Naive thymus-derived CD4-positive, alpha-beta T cell (primary cell): ENCODE results near the gene ESRRB. TPM values are rescaled to one million over a fixed set of nuclear protein-coding genes. Genes with fewer than 3 reads are reported as not detected.

Source experiments
- ATAC-seq: fragments of 150-1000 bp; cut with Tn5 transposase; 2 replicates; pipeline ENCODE4 v1.10.0; 2021; ENCODE audit warnings: mild to moderate bottlenecking, moderate library complexity
- CTCF ChIA-PET: fragments of 350-600 bp; sonication (Branson Sonifier 250); formaldehyde crosslinking; loops from one replicate; lab custom pipeline; 2021; ENCODE audit warnings: antibody characterized with exemption; lab: Charles Lee
- POLR2A ChIA-PET: fragments of 350-600 bp; sonication (Branson Sonifier 250); formaldehyde crosslinking; loops from one replicate; lab custom pipeline; 2021; ENCODE audit warnings: antibody characterized with exemption, inconsistent platforms; lab: Charles Lee
- DNase-seq, 9 donors: peaks; one replicate each; pipeline versions ENCODE4 v3.0.0 to v3.0.0-alpha.2; 2020 to 2022; ENCODE audit warnings: mixed read lengths in 1 of 9
- H3K27ac ChIP-seq: one replicate; pipeline ENCODE4 v1.7.0; 2013; ENCODE audit warnings: mild to moderate bottlenecking, low read depth, low read length, moderate library complexity
- H3K27me3 ChIP-seq, 2 donors: one replicate each; pipeline ENCODE4 v1.7.0; 2013; ENCODE audit warnings: low read length in 2 of 2, mild to moderate bottlenecking in 2 of 2, moderate library complexity in 2 of 2; ENCODE audit not compliant: control insufficient read depth in 2 of 2, insufficient read depth in 2 of 2
- H3K36me3 ChIP-seq, 3 experiments: 1 replicate in 2 of 3; 2 replicates in 1 of 3; pipeline ENCODE4 v1.7.0; 2013; ENCODE audit warnings: low read length in 3 of 3, mild to moderate bottlenecking in 3 of 3, moderate library complexity in 1 of 3; ENCODE audit not compliant: insufficient read depth in 3 of 3, control insufficient read depth in 2 of 3
- H3K4me1 ChIP-seq, 2 donors: one replicate each; pipeline ENCODE4 v1.7.0; 2013; ENCODE audit warnings: low read length in 2 of 2, mild to moderate bottlenecking in 2 of 2, moderate library complexity in 1 of 2; ENCODE audit not compliant: control insufficient read depth in 2 of 2, insufficient read depth in 2 of 2
- H3K4me3 ChIP-seq: 2 replicates; pipeline ENCODE4 v1.7.0; 2013; ENCODE audit warnings: mild to moderate bottlenecking, low read length
- H3K9me3 ChIP-seq, 3 experiments: 1 replicate in 2 of 3; 2 replicates in 1 of 3; pipeline ENCODE4 v1.7.0; 2013; ENCODE audit warnings: low read length in 3 of 3; ENCODE audit not compliant: control insufficient read depth in 2 of 3
- H3K27ac Mint-ChIP-seq, 9 donors: one replicate each; pipeline ENCODE4 v1.8.0; 2020 to 2022; ENCODE audit warnings: mixed read lengths in 9 of 9, mild to moderate bottlenecking in 8 of 9, moderate library complexity in 5 of 9, inconsistent platforms in 2 of 9
- H3K27me3 Mint-ChIP-seq, 5 donors: one replicate each; pipeline ENCODE4 v1.8.0; 2021 to 2022; ENCODE audit warnings: mixed read lengths in 5 of 5, mild to moderate bottlenecking in 1 of 5
- H3K36me3 Mint-ChIP-seq, 5 donors: one replicate each; pipeline ENCODE4 v1.8.0; 2020 to 2022; ENCODE audit warnings: mixed read lengths in 5 of 5, mild to moderate bottlenecking in 3 of 5, inconsistent platforms in 1 of 5
- H3K4me1 Mint-ChIP-seq, 7 donors: one replicate each; pipeline ENCODE4 v1.8.0; 2020 to 2022; ENCODE audit warnings: mixed read lengths in 7 of 7, mild to moderate bottlenecking in 3 of 7, inconsistent platforms in 1 of 7
- H3K4me3 Mint-ChIP-seq, 10 donors: one replicate each; pipeline ENCODE4 v1.8.0; 2020 to 2022; ENCODE audit warnings: mild to moderate bottlenecking in 10 of 10, mixed read lengths in 10 of 10, moderate library complexity in 6 of 10, inconsistent platforms in 2 of 10
- H3K9me3 Mint-ChIP-seq, 11 donors: one replicate each; pipeline ENCODE4 v1.8.0; 2020 to 2022; ENCODE audit warnings: mixed read lengths in 11 of 11, mild to moderate bottlenecking in 4 of 11, inconsistent platforms in 1 of 11, moderate library complexity in 1 of 11
- intact Hi-C, 2 donors: fragments of 100-400 bp; cut with micrococcal nuclease; formaldehyde crosslinking; loops; one replicate each; pipeline ENCODE4 v1.15.1; 2023
- polyA plus RNA-seq, 2 donors: library from polyadenylated mRNA; unstranded; fragments of 300-500 nt; fragmentation: Illumina TruSeq; gene quantifications; one replicate each; pipeline ENCODE4 v1.2.3, GENCODE V29; 2021
- total RNA-seq, 6 experiments: library from RNA in 5 of 6; stranded (reverse) in 5 of 6; gene quantifications; 1 replicate in 5 of 6; 2 replicates in 1 of 6; pipeline ENCODE4 v1.2.3 and lab custom pipeline; 2021 to 2026

ESRRB gene
- total and polyA plus RNA-seq, 7 experiments from 2014 or later = 0.16 to 0.48 (median 0.20) TPM; not detected in 4

GRCh38 chr14:76456200-76456599 is 80.3 kb downstream of the ESRRB start:
- Mint-ChIP-seq H3K4me3 (no peak overlapping the region), H3K4me1 (no peaks in the 10 kb centered on the region)
- intact Hi-C loops = loop anchor here in 1 of 2 donors (5.0 kb wide), 1 partner anchor 191 kb away; no protein-coding TSS in a partner anchor

GRCh38 chr14:76456891-76457586 is 81.1 kb downstream of the ESRRB start:
- Histone ChIP-seq H3K9me3 (no peaks in the 10 kb centered on the region), H3K36me3 (no peaks in the 10 kb centered on the region), H3K4me3 (no peak overlapping the region), H3K4me1 (no peaks in the 10 kb centered on the region), H3K27me3 (no peaks in the 10 kb centered on the region), H3K27ac (no peak overlapping the region)
- intact Hi-C loops = loop anchor here in 1 of 2 donors (5.0 kb wide), 1 partner anchor 190 kb away; no protein-coding TSS in a partner anchor
- H3K9me3 Mint-ChIP-seq = no peaks in the 10 kb centered on the region
- no peaks in the 10 kb centered on the region for H3K4me1 Mint-ChIP-seq
- no peak overlapping the region for H3K4me3 Mint-ChIP-seq
- ATAC-seq (no peak), DNase-seq (no peak)
- H3K27ac Mint-ChIP-seq = no peak overlapping the region
- ChIA-PET CTCF (no interaction called here), POLR2A (no interaction called here)
- peaks cover 0 to 30% (median 10%) of the 10 kb centered on the region in 5 donors for H3K27me3 Mint-ChIP-seq
- no peaks in the 10 kb centered on the region for H3K36me3 Mint-ChIP-seq

More at GRCh38 chr14:76456200-76456599, 80.3 kb downstream of the ESRRB start:
- ChIA-PET CTCF (no interaction called here), POLR2A (no interaction called here)
- DNase-seq (peak in 4 of 9 donors; percentile 0 to 29 (median 10)), ATAC-seq (peak; percentile 50)
- Histone ChIP-seq H3K36me3 (no peaks in the 10 kb centered on the region), H3K9me3 (no peaks in the 10 kb centered on the region), H3K4me1 (no peaks in the 10 kb centered on the region), H3K27me3 (no peaks in the 10 kb centered on the region), H3K4me3 (no peak overlapping the region), H3K27ac (no peak overlapping the region)
- Mint-ChIP-seq H3K9me3 (no peaks in the 10 kb centered on the region), H3K27me3 (peaks cover 3 to 30% (median 13%) of the 10 kb centered on the region in 5 donors), H3K27ac (no peak overlapping the region), H3K36me3 (no peaks in the 10 kb centered on the region)

- Histone ChIP-seq H3K9me3 (no peaks in the 10 kb centered on the region), H3K4me3 (no peak overlapping the region), H3K27ac (no peak overlapping the region), H3K4me1 (no peaks in the 10 kb centered on the region), H3K36me3 (no peaks in the 10 kb centered on the region), H3K27me3 (no peaks in the 10 kb centered on the region)
- ATAC-seq (no peak), DNase-seq (no peak)
- Mint-ChIP-seq H3K4me1 (no peaks in the 10 kb centered on the region), H3K27ac (no peak overlapping the region), H3K36me3 (no peaks in the 10 kb centered on the region), H3K27me3 (peaks cover 0 to 28% (median 10%) of the 10 kb centered on the region in 5 donors), H3K4me3 (no peak overlapping the region), H3K9me3 (no peaks in the 10 kb centered on the region)
- ChIA-PET CTCF (interaction anchor here (0.6 kb wide), 1 partner anchor 11 kb away, joined by 6 read pairs; no protein-coding TSS in a partner anchor), POLR2A (no interaction called here)
- intact Hi-C loops = loop anchor here in 1 of 2 donors (5.0 kb wide), 1 partner anchor 189 kb away; no protein-coding TSS in a partner anchor
These were observed 81.9 kb downstream of the ESRRB start for GRCh38 chr14:76457841-76458240.

- H3K4me1 ChIP-seq = no peaks in the 10 kb centered on the region
- no peak overlapping the region for H3K4me3 Mint-ChIP-seq
- H3K4me1 Mint-ChIP-seq = no peaks in the 10 kb centered on the region
- ChIA-PET POLR2A (no interaction called here), CTCF (no interaction called here)
- H3K9me3 Mint-ChIP-seq = no peaks in the 10 kb centered on the region
- peaks cover 0 to 5% (median 0%) of the 10 kb centered on the region in 5 donors for H3K27me3 Mint-ChIP-seq
- intact Hi-C loops = no loop called here
- no peaks in the 10 kb centered on the region for H3K27me3 ChIP-seq
- DNase-seq (no peak), ATAC-seq (no peak)
- H3K36me3 ChIP-seq = no peaks in the 10 kb centered on the region
- H3K27ac ChIP-seq = no peak overlapping the region
- no peak overlapping the region for H3K27ac Mint-ChIP-seq
- H3K9me3 ChIP-seq = no peaks in the 10 kb centered on the region
- no peaks in the 10 kb centered on the region for H3K36me3 Mint-ChIP-seq
- H3K4me3 ChIP-seq = no peak overlapping the region
These were observed 85.9 kb downstream of the ESRRB start for GRCh38 chr14:76461886-76462285.

GRCh38 chr14:76462330-76462729 is 86.4 kb downstream of the ESRRB start:
- Histone ChIP-seq H3K9me3 (no peaks in the 10 kb centered on the region), H3K4me1 (no peaks in the 10 kb centered on the region), H3K27me3 (no peaks in the 10 kb centered on the region), H3K27ac (no peak overlapping the region), H3K4me3 (no peak overlapping the region), H3K36me3 (no peaks in the 10 kb centered on the region)
- Mint-ChIP-seq H3K36me3 (no peaks in the 10 kb centered on the region), H3K9me3 (no peaks in the 10 kb centered on the region), H3K4me1 (no peaks in the 10 kb centered on the region), H3K27ac (no peak overlapping the region), H3K27me3 (peaks cover 0 to 5% (median 0%) of the 10 kb centered on the region in 5 donors), H3K4me3 (no peak overlapping the region)
- DNase-seq (no peak), ATAC-seq (no peak)
- ChIA-PET POLR2A (no interaction called here), CTCF (no interaction called here)
- intact Hi-C loops = no loop called here

- ChIA-PET CTCF (no interaction called here), POLR2A (no interaction called here)
- no peaks in the 10 kb centered on the region for H3K9me3 Mint-ChIP-seq
- intact Hi-C loops = no loop called here
- no peaks in the 10 kb centered on the region for H3K4me1 ChIP-seq
- H3K27me3 ChIP-seq = no peaks in the 10 kb centered on the region
- no peak overlapping the region for H3K27ac ChIP-seq
- no peaks in the 10 kb centered on the region for H3K36me3 Mint-ChIP-seq
- DNase-seq = no peak
- no peaks in the 10 kb centered on the region for H3K4me1 Mint-ChIP-seq
- ATAC-seq = no peak
- peaks cover 0 to 5% (median 0%) of the 10 kb centered on the region in 5 donors for H3K27me3 Mint-ChIP-seq
- no peaks in the 10 kb centered on the region for H3K36me3 ChIP-seq
- no peak overlapping the region for H3K4me3 ChIP-seq
- H3K9me3 ChIP-seq = no peaks in the 10 kb centered on the region
- no peak overlapping the region for H3K27ac Mint-ChIP-seq
- H3K4me3 Mint-ChIP-seq = no peak overlapping the region
These were observed 87.2 kb downstream of the ESRRB start for GRCh38 chr14:76463105-76463504.

- intact Hi-C loops = no loop called here
- H3K36me3 Mint-ChIP-seq = no peaks in the 10 kb centered on the region
- no peaks in the 10 kb centered on the region for H3K9me3 ChIP-seq
- no peaks in the 10 kb centered on the region for H3K4me1 ChIP-seq
- DNase-seq = no peak
- ChIA-PET CTCF (no interaction called here), POLR2A (no interaction called here)
- no peak for ATAC-seq
- H3K4me3 ChIP-seq = no peak overlapping the region
- no peaks in the 10 kb centered on the region for H3K27me3 Mint-ChIP-seq
- H3K4me1 Mint-ChIP-seq = no peaks in the 10 kb centered on the region
- no peaks in the 10 kb centered on the region for H3K27me3 ChIP-seq
- H3K27ac Mint-ChIP-seq = no peak overlapping the region
- no peak overlapping the region for H3K27ac ChIP-seq
- H3K9me3 Mint-ChIP-seq = no peaks in the 10 kb centered on the region
- H3K4me3 Mint-ChIP-seq = no peak overlapping the region
- no peaks in the 10 kb centered on the region for H3K36me3 ChIP-seq
These were observed 88.9 kb downstream of the ESRRB start for GRCh38 chr14:76464856-76465255.
